Mammary microvascular endothelial cell (primary cell): ENCODE results near the gene DDX60. TPM values are rescaled to one million over a fixed set of nuclear protein-coding genes. Genes with fewer than 3 reads are reported as not detected.

Experiments used
- total RNA-seq: library from RNA; depleted of rRNA; stranded (reverse); fragments of >200 nt; gene quantifications from 2 replicates; pipeline ENCODE4 v1.2.3, GENCODE V29; 2015

DDX60 gene, protein sequence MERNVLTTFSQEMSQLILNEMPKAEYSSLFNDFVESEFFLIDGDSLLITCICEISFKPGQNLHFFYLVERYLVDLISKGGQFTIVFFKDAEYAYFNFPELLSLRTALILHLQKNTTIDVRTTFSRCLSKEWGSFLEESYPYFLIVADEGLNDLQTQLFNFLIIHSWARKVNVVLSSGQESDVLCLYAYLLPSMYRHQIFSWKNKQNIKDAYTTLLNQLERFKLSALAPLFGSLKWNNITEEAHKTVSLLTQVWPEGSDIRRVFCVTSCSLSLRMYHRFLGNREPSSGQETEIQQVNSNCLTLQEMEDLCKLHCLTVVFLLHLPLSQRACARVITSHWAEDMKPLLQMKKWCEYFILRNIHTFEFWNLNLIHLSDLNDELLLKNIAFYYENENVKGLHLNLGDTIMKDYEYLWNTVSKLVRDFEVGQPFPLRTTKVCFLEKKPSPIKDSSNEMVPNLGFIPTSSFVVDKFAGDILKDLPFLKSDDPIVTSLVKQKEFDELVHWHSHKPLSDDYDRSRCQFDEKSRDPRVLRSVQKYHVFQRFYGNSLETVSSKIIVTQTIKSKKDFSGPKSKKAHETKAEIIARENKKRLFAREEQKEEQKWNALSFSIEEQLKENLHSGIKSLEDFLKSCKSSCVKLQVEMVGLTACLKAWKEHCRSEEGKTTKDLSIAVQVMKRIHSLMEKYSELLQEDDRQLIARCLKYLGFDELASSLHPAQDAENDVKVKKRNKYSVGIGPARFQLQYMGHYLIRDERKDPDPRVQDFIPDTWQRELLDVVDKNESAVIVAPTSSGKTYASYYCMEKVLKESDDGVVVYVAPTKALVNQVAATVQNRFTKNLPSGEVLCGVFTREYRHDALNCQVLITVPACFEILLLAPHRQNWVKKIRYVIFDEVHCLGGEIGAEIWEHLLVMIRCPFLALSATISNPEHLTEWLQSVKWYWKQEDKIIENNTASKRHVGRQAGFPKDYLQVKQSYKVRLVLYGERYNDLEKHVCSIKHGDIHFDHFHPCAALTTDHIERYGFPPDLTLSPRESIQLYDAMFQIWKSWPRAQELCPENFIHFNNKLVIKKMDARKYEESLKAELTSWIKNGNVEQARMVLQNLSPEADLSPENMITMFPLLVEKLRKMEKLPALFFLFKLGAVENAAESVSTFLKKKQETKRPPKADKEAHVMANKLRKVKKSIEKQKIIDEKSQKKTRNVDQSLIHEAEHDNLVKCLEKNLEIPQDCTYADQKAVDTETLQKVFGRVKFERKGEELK (N-terminal part only)
- total RNA-seq = 26.2 and 29.5 TPM in 2 replicates

DNA sequence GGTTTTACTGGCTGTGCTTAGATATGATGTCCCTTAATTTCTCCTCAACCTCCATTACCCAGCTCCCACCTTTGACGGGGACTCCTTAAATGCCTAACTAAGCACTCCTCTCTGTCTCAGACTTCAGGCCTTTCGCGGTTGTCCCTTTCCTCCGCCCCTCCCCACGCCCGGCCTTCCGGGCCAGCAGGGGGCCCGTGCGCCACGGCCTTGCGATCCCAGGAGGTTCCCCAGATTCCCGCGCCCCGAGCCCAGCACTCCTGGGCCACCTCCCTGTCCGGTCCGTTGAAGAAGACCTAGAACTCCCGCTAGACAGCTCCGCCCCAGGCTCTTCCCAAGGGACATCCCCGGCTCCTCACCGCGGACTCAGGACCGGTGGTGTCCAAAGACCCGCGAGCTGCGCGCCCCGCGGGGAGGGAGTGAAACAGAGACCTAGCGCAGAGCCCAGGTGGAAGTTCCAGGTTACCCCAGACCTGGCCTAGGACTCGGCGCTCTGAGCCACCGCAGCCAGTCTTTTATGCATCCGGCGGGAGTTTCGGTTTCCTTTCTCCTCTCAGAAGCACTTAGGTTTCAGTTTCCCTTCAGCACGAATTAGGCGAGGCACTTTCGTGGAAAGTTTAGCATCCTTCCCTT, at the start of gene DDX60:
Gene DDX60 (minus strand): TSS at position 487 of the 630 bp plus-strand sequence. CDS start 7,493 bp downstream, outside the sequence.

Other genes starting within 250 kb of the DDX60 start
- not detected in 2 replicates for gene ANXA10, start 226.2 kb downstream of the DDX60 start, total RNA-seq
- 35.2 and 38.4 TPM in 2 replicates for gene DDX60L, start 161.7 kb upstream of the DDX60 start, total RNA-seq
- 9.7 and 11.1 TPM in 2 replicates for gene PALLD, start 178.3 kb upstream of the DDX60 start, total RNA-seq